Ramos (cell line): ENCODE results near the gene POU1F1.
"Not testable (repeated sequence)": the region's sequence is repeated elsewhere in the genome, so short reads cannot be mapped to it uniquely, and the experiment has no call there.

Experiments
- in situ Hi-C: fragments of 300-500 bp; cut with MboI; formaldehyde crosslinking; loops from one replicate; pipeline ENCODE4 v1.14.3; 2022; ENCODE audit warnings: low sequenced_read_pairs; ENCODE audit not compliant: unreplicated experiment

POU1F1 gene

GRCh38 chr3:87261925-87262324 lies 14.5 kb downstream of the POU1F1 start:
- in situ Hi-C loops: no loop called here

- in situ Hi-C loops: no loop called here
Measured at GRCh38 chr3:87260270-87260669, 16.1 kb downstream of the POU1F1 start.

- in situ Hi-C loops: no loop called here
Measured at GRCh38 chr3:87250009-87250408, 26.4 kb downstream of the POU1F1 start.

GRCh38 chr3:87248831-87249230 lies 27.6 kb downstream of the POU1F1 start:
- in situ Hi-C loops: no loop called here

GRCh38 chr3:87248231-87248630 lies 28.2 kb downstream of the POU1F1 start:
- in situ Hi-C loops: not testable (repeated sequence)

- in situ Hi-C loops: no loop called here
Measured at GRCh38 chr3:87247430-87247773, 29.0 kb downstream of the POU1F1 start.

- in situ Hi-C loops: no loop called here
Measured at GRCh38 chr3:87246662-87247429, 29.5 kb downstream of the POU1F1 start.

- in situ Hi-C loops: no loop called here
Measured at GRCh38 chr3:87236093-87236492, 40.3 kb downstream of the POU1F1 start.

GRCh38 chr3:87233805-87234204 lies 42.6 kb downstream of the POU1F1 start:
- in situ Hi-C loops: no loop called here

- in situ Hi-C loops: no loop called here
Measured at GRCh38 chr3:87229113-87229512, 47.3 kb downstream of the POU1F1 start.

- in situ Hi-C loops: no loop called here
Measured at GRCh38 chr3:87228316-87228715, 48.1 kb downstream of the POU1F1 start.

GRCh38 chr3:87227835-87228144 lies 48.6 kb downstream of the POU1F1 start:
- in situ Hi-C loops: no loop called here

GRCh38 chr3:87227104-87227834 lies 49.1 kb downstream of the POU1F1 start, which contains the start of gene CHMP2B:
Gene CHMP2B, plus strand, starts transcription at chr3:87227309. Its CDS starts 214 bp downstream, at chr3:87227523.
- in situ Hi-C loops: no loop called here

GRCh38 chr3:87225659-87226058 lies 50.7 kb downstream of the POU1F1 start:
- in situ Hi-C loops: no loop called here

- in situ Hi-C loops: no loop called here
Measured at GRCh38 chr3:87219611-87220010, 56.8 kb downstream of the POU1F1 start.

- in situ Hi-C loops: no loop called here
Measured at GRCh38 chr3:87218560-87218959, 57.8 kb downstream of the POU1F1 start.
